Activated CD8-positive, alpha-beta memory T cell treated with anti-CD3 and anti-CD28 coated beads for 24 hours (primary cell): ENCODE data around the gene WSB1.

Experiments used
- DNase-seq: peaks from one replicate; pipeline ENCODE4 v3.0.0-alpha.2; 2020

WSB1 gene

GRCh38 chr17:27280527-27280926, 13.4 kb upstream of the WSB1 start:
- no peak for DNase-seq

GRCh38 chr17:27281438-27281837, 12.5 kb upstream of the WSB1 start:
- no peak for DNase-seq

GRCh38 chr17:27282054-27282551, 11.8 kb upstream of the WSB1 start:
- no peak for DNase-seq

GRCh38 chr17:27283060-27283459, 10.9 kb upstream of the WSB1 start:
- DNase-seq = no peak

- no peak for DNase-seq
Measured at GRCh38 chr17:27283751-27284150, 10.2 kb upstream of the WSB1 start.

- no peak for DNase-seq
Measured at GRCh38 chr17:27284811-27285415, 9.0 kb upstream of the WSB1 start.

- DNase-seq = no peak
Measured at GRCh38 chr17:27285516-27285915, 8.4 kb upstream of the WSB1 start.

GRCh38 chr17:27288183-27288582, 5.7 kb upstream of the WSB1 start:
- DNase-seq = no peak

GRCh38 chr17:27289856-27290255, 4.1 kb upstream of the WSB1 start:
- no peak for DNase-seq

GRCh38 chr17:27290916-27291598, 2.9 kb upstream of the WSB1 start:
- no peak for DNase-seq

- peak; percentile 67 for DNase-seq
Measured at GRCh38 chr17:27293359-27293897, 486 bp upstream of the WSB1 start.

GRCh38 chr17:27294689-27295630, 1.0 kb downstream of the WSB1 start:
- no peak for DNase-seq

GRCh38 chr17:27295945-27296344, 2.0 kb downstream of the WSB1 start:
- no peak for DNase-seq

- DNase-seq = no peak
Measured at GRCh38 chr17:27296428-27296979, 2.6 kb downstream of the WSB1 start.

GRCh38 chr17:27299384-27300049, 5.6 kb downstream of the WSB1 start:
- no peak for DNase-seq

GRCh38 chr17:27303734-27304133, 9.8 kb downstream of the WSB1 start:
- DNase-seq = no peak

- DNase-seq = no peak
Measured at GRCh38 chr17:27306276-27306835, 12.4 kb downstream of the WSB1 start.

- DNase-seq = no peak
Measured at GRCh38 chr17:27310565-27311110, 16.7 kb downstream of the WSB1 start.

- no peak for DNase-seq
Measured at GRCh38 chr17:27313301-27313700, 19.4 kb downstream of the WSB1 start.

GRCh38 chr17:27315322-27315721, 21.4 kb downstream of the WSB1 start:
- peak; percentile 15 for DNase-seq

GRCh38 chr17:27315796-27316465, 22.0 kb downstream of the WSB1 start:
- peak; percentile 32 for DNase-seq
